ENCODE measurements around the gene BCKDHA. TPM values are rescaled to one million over a fixed set of nuclear protein-coding genes. Genes with fewer than 3 reads are reported as not detected.

BCKDHA gene
- total and polyA plus RNA-seq, 10 donors = 10.3 to 55.6 (median 29.1) TPM

GRCh38 chr19:41421973-41422372, 24.4 kb downstream of the BCKDHA start:
- WGBS, 5 donors = 93 to 97% (median 94%) methylated on average over 14 to 20 of the region's 20 CpGs
- Histone ChIP-seq H3K36me3 (peaks cover 0 to 96% (median 78%) of the 10 kb centered on the region in 6 donors), H3K4me1 (peaks cover 0 to 91% (median 33%) of the 10 kb centered on the region in 6 donors)

GRCh38 chr19:41422456-41422855, 24.8 kb downstream of the BCKDHA start:
- Histone ChIP-seq H3K27ac (peak overlapping the region in 3 of 8 donors; percentile 81 to 93 (median 83)), H3K36me3 (peaks cover 0 to 91% (median 75%) of the 10 kb centered on the region in 6 donors), H3K4me1 (peaks cover 1 to 92% (median 37%) of the 10 kb centered on the region in 6 donors), H3K27me3 (replicated peaks in 1 of 7) (no peaks in the 10 kb centered on the region), H3K4me3 (no peak overlapping the region), H3K9me3 (no peaks in the 10 kb centered on the region)
- intact Hi-C loops (cut with DNase I; ENCODE audit: low total_unique reads) = no loop called here
- peak in 1 of 3 donors; percentile 1 for TF ChIP-seq POLR2AphosphoS5 (IDR thresholded peaks at IDR 0.05)
- TF ChIP-seq POLR2A (IDR thresholded peaks at IDR 0.05) = no peak
- WGBS, 5 donors = 82 to 88% (median 86%) methylated on average over 18 of the region's 18 CpGs
- no peak for DNase-seq

More at GRCh38 chr19:41421973-41422372, 24.4 kb downstream of the BCKDHA start:
- DNase-seq = no peak
- no peaks in the 10 kb centered on the region for H3K27me3 ChIP-seq (replicated peaks in 1 of 7)
- no peak overlapping the region for H3K4me3 ChIP-seq
- TF ChIP-seq POLR2A (IDR thresholded peaks at IDR 0.05) (no peak), POLR2AphosphoS5 (IDR thresholded peaks at IDR 0.05) (peak in 1 of 3 donors; percentile 61), CTCF (IDR thresholded peaks at IDR 0.05 in 8 of 11, conservative IDR thresholded peaks at IDR 0.05 in 3 of 11) (no peak)
- H3K27ac ChIP-seq = peak overlapping the region in 3 of 8 donors; percentile 81 to 93 (median 83)
- H3K9me3 ChIP-seq = no peaks in the 10 kb centered on the region
- intact Hi-C loops (cut with DNase I; ENCODE audit: low total_unique reads) = no loop called here

- no peaks in the 10 kb centered on the region for H3K27me3 ChIP-seq (replicated peaks in 1 of 7)
- WGBS, 5 donors = 89 to 93% (median 92%) methylated on average over 12 of the region's 12 CpGs
- H3K9me3 ChIP-seq = no peaks in the 10 kb centered on the region
- peak overlapping the region in 1 of 8 donors; percentile 93 for H3K27ac ChIP-seq
- TF ChIP-seq POLR2A (IDR thresholded peaks at IDR 0.05) (no peak), POLR2AphosphoS5 (IDR thresholded peaks at IDR 0.05) (peak in 1 of 3 donors; percentile 31)
- no peak for DNase-seq
- no peak overlapping the region for H3K4me3 ChIP-seq
- H3K4me1 ChIP-seq = peaks cover 6 to 97% (median 42%) of the 10 kb centered on the region in 6 donors
- intact Hi-C loops (cut with DNase I; ENCODE audit: low total_unique reads) = no loop called here
- H3K36me3 ChIP-seq = peaks cover 0 to 86% (median 73%) of the 10 kb centered on the region in 6 donors
These were observed 25.3 kb downstream of the BCKDHA start for GRCh38 chr19:41422955-41423354.

- Histone ChIP-seq H3K4me3 (peak overlapping the region in 5 of 8 donors; percentile 7 to 67 (median 43)), H3K9me3 (no peaks in the 10 kb centered on the region), H3K27me3 (replicated peaks in 1 of 7) (no peaks in the 10 kb centered on the region), H3K27ac (peak overlapping the region in 6 of 8 donors; percentile 51 to 93 (median 86)), H3K36me3 (peaks cover 0 to 70% (median 58%) of the 10 kb centered on the region in 6 donors), H3K4me1 (peaks cover 15 to 99% (median 51%) of the 10 kb centered on the region in 6 donors)
- 63 to 79% (median 72%) methylated on average over 15 to 21 of the region's 21 CpGs for WGBS, 5 donors
- no peak for DNase-seq
- intact Hi-C loops (cut with DNase I; ENCODE audit: low total_unique reads) = no loop called here
- TF ChIP-seq POLR2AphosphoS5 (IDR thresholded peaks at IDR 0.05) (no peak), CTCF (IDR thresholded peaks at IDR 0.05 in 8 of 11, conservative IDR thresholded peaks at IDR 0.05 in 3 of 11) (no peak), POLR2A (IDR thresholded peaks at IDR 0.05) (no peak)
These were observed 26.9 kb downstream of the BCKDHA start for GRCh38 chr19:41424335-41425173.

Measured in spleen (tissue), 11 donors.